Measurements from ENCODE around the gene EMSY. TPM values are rescaled to one million over a fixed set of nuclear protein-coding genes. Genes with fewer than 3 reads are reported as not detected.

EMSY gene
- total RNA-seq, 4 donors from 2014 or later: 18.8 to 43.6 (median 19.9) TPM

DNA sequence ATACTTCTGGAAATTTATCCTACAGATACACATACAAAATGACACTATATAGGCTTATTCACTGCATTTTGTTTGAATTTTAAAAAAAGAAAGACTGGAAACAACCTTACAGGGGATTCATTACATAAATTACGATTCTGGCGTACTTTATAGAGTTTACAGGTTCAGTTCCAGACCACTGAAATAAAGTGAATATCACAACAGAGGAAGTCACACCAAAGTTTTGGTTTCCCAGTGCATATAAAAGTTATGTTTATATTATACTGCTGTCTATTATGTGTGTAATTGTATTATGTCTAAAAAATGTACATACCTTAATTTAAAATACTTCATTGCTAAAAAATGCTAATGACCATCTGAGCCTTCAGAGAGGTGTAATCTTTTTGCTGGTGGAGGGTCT, 62.0 kb downstream of the EMSY start:
- H3K36me3 ChIP-seq: no peaks in the 10 kb centered on the region
- peaks cover 0 to 2% of the 10 kb centered on the region in 2 donors for H3K4me1 ChIP-seq
- in situ Hi-C loops (cut with MboI; ENCODE audit: low sequenced_read_pairs in 4 of 4): no loop called here
- DNase-seq: no peak
- no peak for ATAC-seq
- H3K27me3 ChIP-seq: no peaks in the 10 kb centered on the region
- no peaks in the 10 kb centered on the region for H3K9me3 ChIP-seq
- H3K4me3 ChIP-seq: no peak overlapping the region
- no peak overlapping the region for H3K27ac ChIP-seq
- intact Hi-C loops (cut with DNase I; ENCODE audit: low total_unique reads): no loop called here
- no peak for TF ChIP-seq POLR2A (IDR thresholded peaks at IDR 0.05)
- TF ChIP-seq, protein P1, sequence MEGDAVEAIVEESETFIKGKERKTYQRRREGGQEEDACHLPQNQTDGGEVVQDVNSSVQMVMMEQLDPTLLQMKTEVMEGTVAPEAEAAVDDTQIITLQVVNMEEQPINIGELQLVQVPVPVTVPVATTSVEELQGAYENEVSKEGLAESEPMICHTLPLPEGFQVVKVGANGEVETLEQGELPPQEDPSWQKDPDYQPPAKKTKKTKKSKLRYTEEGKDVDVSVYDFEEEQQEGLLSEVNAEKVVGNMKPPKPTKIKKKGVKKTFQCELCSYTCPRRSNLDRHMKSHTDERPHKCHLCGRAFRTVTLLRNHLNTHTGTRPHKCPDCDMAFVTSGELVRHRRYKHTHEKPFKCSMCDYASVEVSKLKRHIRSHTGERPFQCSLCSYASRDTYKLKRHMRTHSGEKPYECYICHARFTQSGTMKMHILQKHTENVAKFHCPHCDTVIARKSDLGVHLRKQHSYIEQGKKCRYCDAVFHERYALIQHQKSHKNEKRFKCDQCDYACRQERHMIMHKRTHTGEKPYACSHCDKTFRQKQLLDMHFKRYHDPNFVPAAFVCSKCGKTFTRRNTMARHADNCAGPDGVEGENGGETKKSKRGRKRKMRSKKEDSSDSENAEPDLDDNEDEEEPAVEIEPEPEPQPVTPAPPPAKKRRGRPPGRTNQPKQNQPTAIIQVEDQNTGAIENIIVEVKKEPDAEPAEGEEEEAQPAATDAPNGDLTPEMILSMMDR (IDR thresholded peaks at IDR 0.05 in 4 of 5, conservative IDR thresholded peaks at IDR 0.05 in 1 of 5): no peak

DNA sequence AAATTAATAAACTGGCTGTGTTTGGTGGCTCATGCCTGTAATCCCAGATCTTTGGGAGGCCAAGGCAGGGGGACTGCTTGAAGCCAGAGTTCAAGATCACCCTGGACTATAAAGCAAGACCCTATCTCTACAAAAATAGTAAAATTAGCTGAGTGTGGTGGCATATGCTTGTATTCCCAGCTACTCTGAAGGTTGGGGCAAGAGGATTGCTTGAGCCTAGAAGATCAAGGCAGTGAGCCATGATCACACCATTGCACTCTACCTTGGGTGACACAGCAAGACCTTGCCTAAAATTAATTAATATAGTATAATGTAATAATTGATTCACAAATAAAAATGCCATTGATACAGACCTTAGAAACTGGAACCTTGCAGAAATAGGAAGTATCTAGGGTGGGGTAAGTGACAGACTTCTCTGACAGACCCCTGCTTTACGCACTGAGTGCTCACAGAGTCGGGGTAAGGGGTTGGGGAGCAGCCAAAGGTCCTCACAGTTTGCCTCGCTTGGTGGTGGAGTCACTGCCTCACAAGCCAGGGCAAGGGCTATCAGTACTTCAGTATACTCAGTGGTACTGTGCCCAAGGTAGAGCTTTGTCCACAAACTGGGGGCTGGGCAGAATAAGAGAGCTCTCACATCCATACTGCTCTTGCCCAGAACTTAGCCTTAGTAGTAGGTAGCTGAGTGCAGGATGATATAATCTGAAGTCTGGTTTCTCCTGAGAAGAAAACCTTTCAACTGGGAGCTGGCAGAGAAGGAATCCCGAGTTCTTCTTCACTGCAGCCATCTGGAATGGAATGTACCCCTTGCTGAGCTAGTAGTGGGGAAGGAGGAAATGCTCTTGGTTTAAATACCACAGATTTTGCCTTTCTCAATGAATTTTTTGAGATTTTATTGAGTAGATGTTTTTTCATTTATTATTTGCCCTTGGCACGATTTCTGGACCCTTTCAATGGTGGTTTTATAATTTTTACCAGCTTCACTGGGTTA, 65.5 kb downstream of the EMSY start:
- Histone ChIP-seq H3K27me3 (no peaks in the 10 kb centered on the region), H3K4me1 (peaks cover 6% of the 10 kb centered on the region in 2 donors), H3K4me3 (no peak overlapping the region), H3K36me3 (no peaks in the 10 kb centered on the region), H3K27ac (no peak overlapping the region), H3K9me3 (no peaks in the 10 kb centered on the region)
- in situ Hi-C loops (cut with MboI; ENCODE audit: low sequenced_read_pairs in 4 of 4) (no loop called here), intact Hi-C loops (cut with DNase I; ENCODE audit: low total_unique reads) (loop anchor here (10.0 kb wide), 1 partner anchor 306 kb away; the partner anchor contains the start of gene WNT11)
- DNase-seq (no peak), ATAC-seq (no peak)
- no peak for TF ChIP-seq POLR2A (IDR thresholded peaks at IDR 0.05)
- TF ChIP-seq, protein P1 (IDR thresholded peaks at IDR 0.05 in 4 of 5, conservative IDR thresholded peaks at IDR 0.05 in 1 of 5): no peak

GRCh38 chr11:76512851-76513653, 68.2 kb downstream of the EMSY start:
- TF ChIP-seq, protein P1 (IDR thresholded peaks at IDR 0.05 in 4 of 5, conservative IDR thresholded peaks at IDR 0.05 in 1 of 5): peak in 1 of 5 experiments; percentile 22
- no peak for TF ChIP-seq POLR2A (IDR thresholded peaks at IDR 0.05)
- intact Hi-C loops (cut with DNase I; ENCODE audit: low total_unique reads) (loop anchor here (10.0 kb wide), 1 partner anchor 308 kb away; the partner anchor contains the start of gene WNT11), in situ Hi-C loops (cut with MboI; ENCODE audit: low sequenced_read_pairs in 4 of 4) (no loop called here)
- Histone ChIP-seq H3K27ac (no peak overlapping the region), H3K4me3 (no peak overlapping the region), H3K4me1 (peaks cover 6% of the 10 kb centered on the region in 2 donors), H3K27me3 (no peaks in the 10 kb centered on the region), H3K36me3 (no peaks in the 10 kb centered on the region), H3K9me3 (no peaks in the 10 kb centered on the region)
- ATAC-seq: no peak
- DNase-seq: no peak

DNA sequence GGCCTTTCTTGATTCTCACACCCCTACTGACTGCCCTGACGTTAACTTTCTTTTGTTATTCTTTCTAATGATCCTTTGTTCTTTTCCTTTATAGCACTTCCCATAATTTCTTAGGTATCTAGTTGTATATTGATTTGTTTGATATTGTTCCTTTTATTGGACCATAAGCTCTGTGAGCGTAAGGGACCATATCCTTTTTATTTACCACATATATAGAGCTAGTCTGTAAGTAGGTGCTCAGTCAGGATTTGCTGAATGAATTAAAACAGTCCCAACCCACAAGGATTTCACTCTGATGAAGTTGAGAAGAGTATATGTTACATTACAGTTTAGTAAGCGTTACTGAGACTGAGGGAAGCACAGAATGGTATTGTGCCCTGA, 68.8 kb downstream of the EMSY start:
- no peak overlapping the region for H3K27ac ChIP-seq
- H3K36me3 ChIP-seq: no peaks in the 10 kb centered on the region
- no peak for ATAC-seq
- peaks cover 6% of the 10 kb centered on the region in 2 donors for H3K4me1 ChIP-seq
- in situ Hi-C loops (cut with MboI; ENCODE audit: low sequenced_read_pairs in 4 of 4) (no loop called here), intact Hi-C loops (cut with DNase I; ENCODE audit: low total_unique reads) (loop anchor here (10.0 kb wide), 1 partner anchor 309 kb away; the partner anchor contains the start of gene WNT11)
- no peaks in the 10 kb centered on the region for H3K27me3 ChIP-seq
- DNase-seq: no peak
- H3K4me3 ChIP-seq: no peak overlapping the region
- TF ChIP-seq, protein P1 (IDR thresholded peaks at IDR 0.05 in 4 of 5, conservative IDR thresholded peaks at IDR 0.05 in 1 of 5): no peak
- TF ChIP-seq POLR2A (IDR thresholded peaks at IDR 0.05): no peak
- H3K9me3 ChIP-seq: no peaks in the 10 kb centered on the region

All from gastrocnemius medialis (tissue), 4 donors.